RWPE2 (cell line): ENCODE results near the gene ANKRD55.

Source experiments
- ATAC-seq: fragments of 200-7000 bp; cut with Tn5 transposase; 3 replicates; pipeline ENCODE4 v1.9.1; 2021; ENCODE audit warnings: low read depth
- DNase-seq: peaks from one replicate; pipeline ENCODE4 v3.0.0-alpha.2; 2020; ENCODE audit warnings: low spot score
- H3K27ac ChIP-seq: fragments of 450-650 bp; 2 replicates; pipeline ENCODE4 v1.5.1; 2017; ENCODE audit warnings: mild to moderate bottlenecking; ENCODE audit not compliant: poor library complexity, severe bottlenecking
- H3K27me3 ChIP-seq: fragments of 250-450 bp; sonication (Bioruptor Pico); 2 replicates; pipeline ENCODE4 v1.5.1; 2021; ENCODE audit warnings: mild to moderate bottlenecking, moderate library complexity; ENCODE audit not compliant: insufficient read depth, poor library complexity, severe bottlenecking
- H3K36me3 ChIP-seq: fragments of 250-450 bp; sonication (Bioruptor Pico); 2 replicates; pipeline ENCODE4 v1.5.1; 2020; ENCODE audit warnings: low read depth, mild to moderate bottlenecking, moderate library complexity
- H3K4me1 ChIP-seq: fragments of 250-450 bp; sonication (Bioruptor Pico); 2 replicates; pipeline ENCODE4 v1.5.1; 2021; ENCODE audit warnings: mild to moderate bottlenecking, moderate library complexity; ENCODE audit not compliant: insufficient read depth, poor library complexity, severe bottlenecking
- H3K4me3 ChIP-seq: fragments of 250-450 bp; sonication (Bioruptor Pico); 2 replicates; pipeline ENCODE4 v1.5.1; 2021; ENCODE audit warnings: mild to moderate bottlenecking, moderate library complexity; ENCODE audit not compliant: severe bottlenecking
- H3K9me3 ChIP-seq: fragments of 250-450 bp; sonication (Bioruptor Pico); 2 replicates; pipeline ENCODE4 v1.5.1; 2021; ENCODE audit warnings: mild to moderate bottlenecking, moderate library complexity; ENCODE audit not compliant: severe bottlenecking
- CTCF ChIP-seq: fragments of 450-650 bp; IDR thresholded peaks from one replicate; pipeline ENCODE4 v1.5.1; 2017; ENCODE audit warnings: mild to moderate bottlenecking, moderate library complexity; ENCODE audit not compliant: poor library complexity, severe bottlenecking

The ANKRD55 gene

GRCh38 chr5:56169949-56170348, 63.2 kb downstream of the ANKRD55 start:
- H3K4me3 ChIP-seq: no peak overlapping the region
- no peaks in the 10 kb centered on the region for H3K9me3 ChIP-seq
- H3K27me3 ChIP-seq: no peaks in the 10 kb centered on the region
- ATAC-seq (no peak), DNase-seq (no peak)
- no peak for TF ChIP-seq CTCF
- H3K4me1 ChIP-seq: peaks cover 3% of the 10 kb centered on the region
- no peak overlapping the region for H3K27ac ChIP-seq
- H3K36me3 ChIP-seq: no peaks in the 10 kb centered on the region

GRCh38 chr5:56169281-56169680, 63.8 kb downstream of the ANKRD55 start:
- H3K27me3 ChIP-seq: no peaks in the 10 kb centered on the region
- no peak overlapping the region for H3K27ac ChIP-seq
- no peaks in the 10 kb centered on the region for H3K36me3 ChIP-seq
- H3K4me3 ChIP-seq: no peak overlapping the region
- no peak for TF ChIP-seq CTCF
- DNase-seq (no peak), ATAC-seq (no peak)
- peaks cover 3% of the 10 kb centered on the region for H3K4me1 ChIP-seq
- H3K9me3 ChIP-seq: no peaks in the 10 kb centered on the region

GRCh38 chr5:56168066-56168478, 65.1 kb downstream of the ANKRD55 start:
- Histone ChIP-seq H3K27me3 (no peaks in the 10 kb centered on the region), H3K4me3 (no peak overlapping the region), H3K4me1 (peaks cover 3% of the 10 kb centered on the region), H3K27ac (no peak overlapping the region), H3K9me3 (no peaks in the 10 kb centered on the region), H3K36me3 (no peaks in the 10 kb centered on the region)
- TF ChIP-seq CTCF: no peak
- ATAC-seq (no peak), DNase-seq (no peak)

- DNase-seq: no peak
- no peak overlapping the region for H3K27ac ChIP-seq
Measured at GRCh38 chr5:56167519-56167918, 65.6 kb downstream of the ANKRD55 start.

More at GRCh38 chr5:56167519-56167918, 65.6 kb downstream of the ANKRD55 start:
- H3K36me3 ChIP-seq: no peaks in the 10 kb centered on the region
- no peak for TF ChIP-seq CTCF
- no peaks in the 10 kb centered on the region for H3K9me3 ChIP-seq
- H3K4me1 ChIP-seq: peaks cover 3% of the 10 kb centered on the region
- H3K4me3 ChIP-seq: no peak overlapping the region
- no peaks in the 10 kb centered on the region for H3K27me3 ChIP-seq
- no peak for ATAC-seq
